GM23248 (cell line): Measurements from ENCODE around the gene PEX7.

Experiments used
- EZH2 ChIP-seq: fragments of 200-600 bp; sonication (generic); IDR thresholded peaks from 2 replicates; pipeline ENCODE4 v1.6.1; 2018; ENCODE audit warnings: antibody characterized with exemption, mild to moderate bottlenecking; ENCODE audit not compliant: insufficient read depth, poor library complexity, severe bottlenecking
- EZH2phosphoT487 ChIP-seq: fragments of 200-600 bp; sonication (generic); IDR thresholded peaks from 2 replicates; pipeline ENCODE4 v1.6.1; 2018; ENCODE audit warnings: antibody characterized with exemption, moderate library complexity, mild to moderate bottlenecking, low read depth; ENCODE audit not compliant: insufficient read depth

DNA sequence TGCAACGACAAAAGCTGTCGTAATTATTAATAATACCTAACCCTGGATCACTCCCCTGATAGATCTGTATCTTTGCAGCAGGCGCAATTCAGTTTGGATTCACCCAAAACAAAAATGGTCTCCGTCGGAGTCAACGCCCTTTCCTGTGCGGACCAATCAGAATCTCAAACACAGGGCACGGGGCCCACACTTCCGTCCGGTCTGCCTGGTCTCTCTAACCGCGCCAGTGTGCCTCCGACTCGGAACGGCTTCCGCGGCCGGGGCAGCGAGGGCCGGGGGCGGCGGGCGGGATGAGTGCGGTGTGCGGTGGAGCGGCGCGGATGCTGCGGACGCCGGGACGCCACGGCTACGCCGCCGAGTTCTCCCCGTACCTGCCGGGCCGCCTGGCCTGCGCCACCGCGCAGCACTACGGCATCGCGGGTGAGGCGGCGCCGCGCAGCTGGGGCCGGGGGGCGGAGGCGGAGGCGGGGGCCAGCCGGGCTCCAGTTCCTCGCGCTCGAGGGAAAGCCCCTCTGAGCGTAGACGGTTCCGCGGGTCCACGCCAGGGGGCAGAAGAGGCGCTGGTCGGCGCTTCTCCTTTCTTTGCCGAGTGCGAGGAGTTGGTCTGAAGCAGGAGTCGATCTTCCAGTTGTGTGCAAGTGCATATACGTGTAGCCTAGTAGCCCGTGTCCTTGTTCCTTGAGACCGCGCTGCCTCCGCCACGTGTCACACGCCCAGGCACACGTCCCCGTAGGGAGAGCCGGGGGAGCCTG, at the start of gene PEX7:
- TF ChIP-seq EZH2phosphoT487 (no peak), EZH2 (no peak)
